ACHN (cell line): ENCODE results near the gene MCTP1.
A peak's percentile ranks its signal among the peaks of the same experiment; 100 is the strongest.

Experiments used
- DNase-seq: peaks from one replicate; pipeline ENCODE4 v3.0.0-alpha.2; 2015
- in situ Hi-C: cut with HindIII; loops from 2 replicates; pipeline ENCODE4 v1.10.0; 2017; ENCODE audit warnings: low sequenced_read_pairs, low pct_ligation_motif_present, low pct_unique_long_range_greater_than_20kb

MCTP1 gene

GRCh38 chr5:95069021-95069420, 215.9 kb downstream of the MCTP1 start:
- in situ Hi-C loops = no loop called here
- no peak for DNase-seq

GRCh38 chr5:95068289-95068910, 216.5 kb downstream of the MCTP1 start:
- no peak for DNase-seq
- in situ Hi-C loops = no loop called here

GRCh38 chr5:95066048-95066447, 218.8 kb downstream of the MCTP1 start:
- in situ Hi-C loops = no loop called here
- DNase-seq = no peak

- in situ Hi-C loops = no loop called here
- DNase-seq = no peak
Observed at GRCh38 chr5:95063492-95063891, 221.4 kb downstream of the MCTP1 start.

- in situ Hi-C loops = no loop called here
Observed at GRCh38 chr5:95060098-95060497, 224.8 kb downstream of the MCTP1 start.

GRCh38 chr5:95059636-95060035, 225.3 kb downstream of the MCTP1 start:
- no peak for DNase-seq

More at GRCh38 chr5:95060098-95060497, 224.8 kb downstream of the MCTP1 start:
- DNase-seq = no peak

GRCh38 chr5:95057615-95058014, 227.3 kb downstream of the MCTP1 start:
- in situ Hi-C loops = no loop called here
- no peak for DNase-seq

More at GRCh38 chr5:95059636-95060035, 225.3 kb downstream of the MCTP1 start:
- in situ Hi-C loops = no loop called here

GRCh38 chr5:95053253-95053652, 231.6 kb downstream of the MCTP1 start:
- DNase-seq = no peak
- in situ Hi-C loops = no loop called here

GRCh38 chr5:95050708-95051107, 234.2 kb downstream of the MCTP1 start:
- no peak for DNase-seq
- in situ Hi-C loops = no loop called here

- in situ Hi-C loops = no loop called here
- no peak for DNase-seq
Observed at GRCh38 chr5:95048628-95049027, 236.3 kb downstream of the MCTP1 start.

- no peak for DNase-seq
- in situ Hi-C loops = no loop called here
Observed at GRCh38 chr5:95045181-95045965, 239.5 kb downstream of the MCTP1 start.

- in situ Hi-C loops = no loop called here
Observed at GRCh38 chr5:95044096-95044495, 240.8 kb downstream of the MCTP1 start.

GRCh38 chr5:95043648-95044047, 241.2 kb downstream of the MCTP1 start:
- in situ Hi-C loops = no loop called here
- no peak for DNase-seq

More at GRCh38 chr5:95044096-95044495, 240.8 kb downstream of the MCTP1 start:
- no peak for DNase-seq

- no peak for DNase-seq
- in situ Hi-C loops = no loop called here
Observed at GRCh38 chr5:95043234-95043633, 241.7 kb downstream of the MCTP1 start.

- DNase-seq = no peak
- in situ Hi-C loops = no loop called here
Observed at GRCh38 chr5:95042037-95042436, 242.9 kb downstream of the MCTP1 start.

- in situ Hi-C loops = no loop called here
- DNase-seq = no peak
Observed at GRCh38 chr5:95035891-95036685, 248.8 kb downstream of the MCTP1 start.

- no peak for DNase-seq
- in situ Hi-C loops = no loop called here
Observed at GRCh38 chr5:95032801-95033200, 252.1 kb downstream of the MCTP1 start.

- DNase-seq = peak; percentile 41
- in situ Hi-C loops = no loop called here
Observed at GRCh38 chr5:95029569-95030366, 255.1 kb downstream of the MCTP1 start.

- no peak for DNase-seq
- in situ Hi-C loops = no loop called here
Observed at GRCh38 chr5:95027775-95028174, 257.1 kb downstream of the MCTP1 start.
